ENCODE results near the gene THSD4. TPM values are rescaled to one million over a fixed set of nuclear protein-coding genes. Genes with fewer than 3 reads are reported as not detected.
"Not testable (repeated sequence)": the region's sequence is repeated elsewhere in the genome, so short reads cannot be mapped to it uniquely, and the experiment has no call there.

The THSD4 gene
- total RNA-seq, 1 donor from 2014 or later, result not detected

DNA sequence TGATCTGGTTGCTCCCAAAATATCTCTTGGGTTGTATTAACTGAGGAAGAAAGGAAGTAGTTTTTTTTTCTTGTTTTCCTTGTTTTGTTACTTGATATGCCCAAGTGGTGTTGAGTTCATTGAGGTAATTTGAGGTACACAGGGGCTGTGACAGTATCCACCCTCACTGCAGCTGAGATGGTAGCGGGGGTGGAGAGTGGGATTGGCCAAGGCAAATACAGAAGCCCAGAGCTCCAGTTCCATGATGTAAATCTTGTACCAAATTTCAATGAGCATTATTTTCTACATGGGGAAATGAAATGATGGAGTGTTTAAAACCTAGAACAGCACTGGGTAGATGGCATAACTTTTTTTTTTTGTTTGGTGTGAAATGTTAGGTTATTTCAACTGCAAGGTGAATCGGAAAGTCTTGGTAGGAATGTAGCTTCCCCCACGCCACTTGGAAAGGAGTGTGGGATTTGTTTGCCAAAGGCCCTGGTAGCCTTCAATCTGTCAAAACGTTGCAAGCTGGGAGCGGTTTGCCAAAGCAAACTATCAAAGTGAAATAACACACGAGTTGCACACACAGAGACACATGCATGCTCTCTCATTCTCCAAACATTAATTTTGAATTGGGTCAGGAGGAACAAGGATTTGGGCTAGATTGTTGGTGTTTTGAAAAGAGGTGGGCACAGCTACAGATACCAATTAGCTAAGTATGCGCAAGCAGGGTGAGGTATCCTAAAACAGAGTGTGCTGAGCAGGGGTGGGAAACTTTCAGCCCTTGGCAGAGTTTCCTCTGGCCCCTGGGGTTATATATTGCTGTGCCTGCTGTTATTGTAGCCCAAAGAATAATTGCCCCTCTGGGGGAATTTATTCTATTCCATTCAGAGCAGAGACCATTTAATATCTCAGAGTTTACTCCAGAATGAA lies 34.6 kb downstream of the THSD4 start:
- intact Hi-C loops (cut with micrococcal nuclease), result no loop called here
- H3K36me3 Mint-ChIP-seq (ENCODE audit: low read depth), result no peaks in the 10 kb centered on the region
- H3K27me3 Mint-ChIP-seq (ENCODE audit: low read depth), result peaks cover 1% of the 10 kb centered on the region
- H3K4me1 Mint-ChIP-seq (ENCODE audit: low read depth), result no peaks in the 10 kb centered on the region
- no peak overlapping the region for H3K27ac Mint-ChIP-seq
- H3K4me3 Mint-ChIP-seq (ENCODE audit: low read depth), result no peak overlapping the region
- no peaks in the 10 kb centered on the region for H3K9me3 Mint-ChIP-seq
- DNase-seq (ENCODE audit: low spot score), result no peak

DNA sequence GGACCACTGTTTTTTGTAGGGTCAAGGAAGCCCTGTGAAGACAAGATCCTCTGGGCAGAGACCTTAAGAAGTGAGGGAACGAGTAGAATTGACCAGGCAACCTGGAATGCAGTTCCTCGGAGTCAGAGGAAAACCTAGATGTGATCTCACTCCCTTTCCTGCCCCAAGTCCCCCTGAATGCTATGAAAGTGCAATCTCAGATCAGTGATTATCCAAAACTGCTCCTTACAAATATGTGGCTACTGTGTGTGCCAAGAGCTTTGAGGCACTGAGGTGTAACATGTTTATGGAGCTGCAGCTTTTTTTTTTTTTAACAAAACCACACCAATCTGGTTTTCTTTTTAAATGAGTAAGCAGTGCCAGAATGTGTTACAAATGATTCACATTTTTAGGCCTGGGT lies 35.8 kb downstream of the THSD4 start:
- H3K9me3 Mint-ChIP-seq, result no peaks in the 10 kb centered on the region
- no peaks in the 10 kb centered on the region for H3K4me1 Mint-ChIP-seq (ENCODE audit: low read depth)
- no peak overlapping the region for H3K4me3 Mint-ChIP-seq (ENCODE audit: low read depth)
- intact Hi-C loops (cut with micrococcal nuclease), result no loop called here
- no peak overlapping the region for H3K27ac Mint-ChIP-seq
- H3K36me3 Mint-ChIP-seq (ENCODE audit: low read depth), result no peaks in the 10 kb centered on the region
- no peaks in the 10 kb centered on the region for H3K27me3 Mint-ChIP-seq (ENCODE audit: low read depth)
- DNase-seq (ENCODE audit: low spot score), result no peak

DNA sequence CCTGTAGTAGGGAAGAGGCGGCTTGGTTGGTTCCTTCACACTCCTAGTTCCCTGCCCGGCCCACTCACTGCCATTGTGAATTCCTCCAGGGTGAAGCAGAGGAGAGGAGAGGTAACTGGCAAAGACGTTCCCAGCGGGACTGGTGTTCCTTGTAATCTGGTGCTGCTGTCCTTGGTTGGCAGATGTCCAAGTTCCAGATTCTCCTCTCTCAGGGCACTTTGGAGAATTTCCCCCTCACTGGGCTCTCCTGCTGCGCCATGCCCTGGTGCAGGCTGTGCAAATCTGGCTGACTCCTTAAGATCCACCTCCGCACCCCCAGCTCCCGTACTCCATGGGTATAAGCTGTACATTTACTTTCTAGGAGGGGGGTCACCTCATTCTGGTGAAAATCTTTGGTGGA lies 37.3 kb downstream of the THSD4 start:
- Mint-ChIP-seq H3K9me3 (no peaks in the 10 kb centered on the region), H3K4me1 (ENCODE audit: low read depth) (no peaks in the 10 kb centered on the region), H3K27me3 (ENCODE audit: low read depth) (no peaks in the 10 kb centered on the region), H3K36me3 (ENCODE audit: low read depth) (no peaks in the 10 kb centered on the region), H3K4me3 (ENCODE audit: low read depth) (no peak overlapping the region), H3K27ac (no peak overlapping the region)
- intact Hi-C loops (cut with micrococcal nuclease), result no loop called here
- no peak for DNase-seq (ENCODE audit: low spot score)

DNA sequence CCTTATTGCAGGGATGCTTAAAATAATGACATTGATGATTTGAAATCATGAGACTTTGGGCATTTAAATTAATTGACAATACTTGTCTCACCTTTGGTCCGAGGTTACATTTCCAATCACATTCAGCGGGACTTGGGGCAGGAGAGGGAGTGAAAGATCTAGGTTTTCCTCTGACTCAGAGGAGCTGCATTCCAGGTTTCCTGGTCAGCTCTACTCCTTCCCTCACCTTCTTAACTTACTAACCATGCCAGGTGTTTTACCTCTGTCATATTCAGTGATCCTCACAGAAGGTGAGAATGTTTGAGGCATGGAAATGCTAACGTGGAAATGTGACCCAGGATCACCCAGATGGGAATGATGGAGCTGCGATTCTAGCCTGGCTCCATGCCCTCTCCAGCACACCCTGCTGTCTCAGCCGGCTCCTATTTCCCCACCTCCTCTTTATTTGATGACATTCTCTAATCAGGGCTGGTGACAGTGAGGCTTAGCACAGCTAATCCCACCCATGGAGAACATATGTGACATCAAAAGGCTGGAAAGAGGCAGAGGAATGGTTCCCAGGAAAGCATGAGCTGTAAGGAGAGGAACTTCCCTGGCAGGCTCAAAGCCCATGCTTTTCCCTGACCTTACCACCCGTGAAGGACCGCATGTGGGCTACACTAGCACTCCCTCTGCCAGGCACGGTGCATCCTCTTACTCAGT lies 38.7 kb downstream of the THSD4 start:
- Mint-ChIP-seq H3K27ac (no peak overlapping the region), H3K27me3 (ENCODE audit: low read depth) (no peaks in the 10 kb centered on the region), H3K36me3 (ENCODE audit: low read depth) (no peaks in the 10 kb centered on the region), H3K4me1 (ENCODE audit: low read depth) (no peaks in the 10 kb centered on the region), H3K4me3 (ENCODE audit: low read depth) (no peak overlapping the region), H3K9me3 (no peaks in the 10 kb centered on the region)
- no peak for DNase-seq (ENCODE audit: low spot score)
- intact Hi-C loops (cut with micrococcal nuclease), result no loop called here

DNA sequence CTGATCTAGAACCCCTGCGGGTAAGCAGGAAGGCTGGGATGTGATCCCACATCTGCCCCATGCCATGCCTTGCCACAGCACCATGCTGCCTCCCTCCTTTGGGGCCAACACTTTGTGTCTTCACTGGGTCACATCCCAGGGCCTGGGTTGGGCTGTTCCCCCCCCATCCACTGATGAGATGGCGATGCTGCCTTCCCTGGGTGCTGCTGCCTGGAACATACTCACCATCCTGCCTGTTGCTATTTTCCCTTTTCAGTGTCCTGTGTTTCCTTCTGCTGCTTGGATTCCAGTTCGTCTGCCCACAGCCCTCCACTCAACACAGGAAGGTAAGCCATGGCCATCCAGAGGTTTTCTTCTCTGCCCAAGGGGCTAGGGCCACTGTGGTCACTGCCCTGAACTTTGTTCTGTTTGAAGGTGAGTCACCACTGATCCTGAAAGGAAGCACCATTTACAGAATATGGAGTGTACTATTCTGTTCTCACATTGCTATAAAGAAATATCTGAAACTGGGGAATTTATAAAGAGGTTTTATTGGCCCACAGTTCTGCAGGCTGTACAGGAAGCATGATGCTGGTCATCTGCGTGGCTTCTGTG lies 39.4 kb downstream of the THSD4 start:
- H3K9me3 Mint-ChIP-seq, result no peaks in the 10 kb centered on the region
- no peaks in the 10 kb centered on the region for H3K36me3 Mint-ChIP-seq (ENCODE audit: low read depth)
- intact Hi-C loops (cut with micrococcal nuclease), result no loop called here
- H3K4me3 Mint-ChIP-seq (ENCODE audit: low read depth), result no peak overlapping the region
- no peak for DNase-seq (ENCODE audit: low spot score)
- H3K27ac Mint-ChIP-seq, result no peak overlapping the region
- H3K4me1 Mint-ChIP-seq (ENCODE audit: low read depth), result no peaks in the 10 kb centered on the region
- peaks cover 2% of the 10 kb centered on the region for H3K27me3 Mint-ChIP-seq (ENCODE audit: low read depth)

DNA sequence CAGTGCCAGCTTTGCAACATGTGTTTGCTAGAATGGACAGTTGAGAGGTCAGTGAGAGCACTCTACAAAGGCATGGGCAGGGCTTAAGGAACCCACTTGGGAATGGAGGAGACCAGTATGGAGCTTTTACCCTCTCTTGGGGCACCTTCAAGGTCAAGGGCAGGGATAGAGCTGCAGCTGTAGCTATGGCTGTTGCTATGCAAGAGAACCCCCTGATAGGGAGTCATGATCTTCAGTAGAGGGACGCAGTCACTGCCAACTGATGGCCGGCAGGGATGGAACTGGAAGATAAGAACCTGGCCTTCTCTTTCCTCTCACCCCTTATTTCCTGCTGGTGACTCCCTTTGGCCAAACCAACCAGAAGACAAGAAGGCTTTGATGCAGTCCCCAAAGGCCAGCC lies 40.3 kb downstream of the THSD4 start:
- Mint-ChIP-seq H3K9me3 (no peaks in the 10 kb centered on the region), H3K27me3 (ENCODE audit: low read depth) (peaks cover 2% of the 10 kb centered on the region), H3K36me3 (ENCODE audit: low read depth) (no peaks in the 10 kb centered on the region), H3K4me1 (ENCODE audit: low read depth) (no peaks in the 10 kb centered on the region), H3K27ac (no peak overlapping the region), H3K4me3 (ENCODE audit: low read depth) (no peak overlapping the region)
- intact Hi-C loops (cut with micrococcal nuclease), result no loop called here
- DNase-seq (ENCODE audit: low spot score), result no peak

DNA sequence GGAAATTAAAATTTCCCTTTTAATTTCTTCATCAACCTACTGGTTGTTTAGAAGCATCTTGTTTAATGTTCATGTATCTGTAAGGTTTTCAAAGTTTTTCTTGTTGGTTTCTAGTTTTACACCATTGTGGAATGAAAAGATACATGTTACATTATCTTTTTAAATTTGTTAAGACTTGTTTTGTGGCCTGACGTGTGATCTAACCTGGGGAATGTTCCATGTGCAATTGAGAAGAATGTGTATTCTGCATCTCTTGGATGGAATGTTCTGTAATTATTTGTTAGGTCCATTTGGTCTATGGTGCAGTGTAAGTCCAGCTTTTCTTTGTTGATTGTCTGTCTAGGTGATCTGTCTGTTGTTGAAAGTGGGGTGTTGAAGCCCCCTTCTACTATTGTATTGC lies 45.7 kb downstream of the THSD4 start:
- no peak for DNase-seq (ENCODE audit: low spot score)
- Mint-ChIP-seq H3K9me3 (peaks cover 7% of the 10 kb centered on the region), H3K4me1 (ENCODE audit: low read depth) (no peaks in the 10 kb centered on the region), H3K4me3 (ENCODE audit: low read depth) (no peak overlapping the region), H3K27ac (no peak overlapping the region), H3K27me3 (ENCODE audit: low read depth) (peaks cover 5% of the 10 kb centered on the region), H3K36me3 (ENCODE audit: low read depth) (no peaks in the 10 kb centered on the region)
- intact Hi-C loops (cut with micrococcal nuclease), result no loop called here

- H3K36me3 Mint-ChIP-seq (ENCODE audit: low read depth), result no peaks in the 10 kb centered on the region
- no peak for DNase-seq (ENCODE audit: low spot score)
- intact Hi-C loops (cut with micrococcal nuclease), result no loop called here
- H3K27me3 Mint-ChIP-seq (ENCODE audit: low read depth), result peaks cover 5% of the 10 kb centered on the region
- H3K27ac Mint-ChIP-seq, result no peak overlapping the region
- no peaks in the 10 kb centered on the region for H3K4me1 Mint-ChIP-seq (ENCODE audit: low read depth)
- peaks cover 7% of the 10 kb centered on the region for H3K9me3 Mint-ChIP-seq
- H3K4me3 Mint-ChIP-seq (ENCODE audit: low read depth), result no peak overlapping the region
Observed at GRCh38 chr15:71162309-71162708, 47.0 kb downstream of the THSD4 start.

GRCh38 chr15:71164606-71165005 lies 49.3 kb downstream of the THSD4 start:
- DNase-seq (ENCODE audit: low spot score); H3K4me1 Mint-ChIP-seq (ENCODE audit: low read depth); H3K27ac Mint-ChIP-seq; H3K4me3 Mint-ChIP-seq (ENCODE audit: low read depth); intact Hi-C loops (cut with micrococcal nuclease); H3K9me3 Mint-ChIP-seq; H3K36me3 Mint-ChIP-seq (ENCODE audit: low read depth); H3K27me3 Mint-ChIP-seq (ENCODE audit: low read depth): not testable (repeated sequence)

DNA sequence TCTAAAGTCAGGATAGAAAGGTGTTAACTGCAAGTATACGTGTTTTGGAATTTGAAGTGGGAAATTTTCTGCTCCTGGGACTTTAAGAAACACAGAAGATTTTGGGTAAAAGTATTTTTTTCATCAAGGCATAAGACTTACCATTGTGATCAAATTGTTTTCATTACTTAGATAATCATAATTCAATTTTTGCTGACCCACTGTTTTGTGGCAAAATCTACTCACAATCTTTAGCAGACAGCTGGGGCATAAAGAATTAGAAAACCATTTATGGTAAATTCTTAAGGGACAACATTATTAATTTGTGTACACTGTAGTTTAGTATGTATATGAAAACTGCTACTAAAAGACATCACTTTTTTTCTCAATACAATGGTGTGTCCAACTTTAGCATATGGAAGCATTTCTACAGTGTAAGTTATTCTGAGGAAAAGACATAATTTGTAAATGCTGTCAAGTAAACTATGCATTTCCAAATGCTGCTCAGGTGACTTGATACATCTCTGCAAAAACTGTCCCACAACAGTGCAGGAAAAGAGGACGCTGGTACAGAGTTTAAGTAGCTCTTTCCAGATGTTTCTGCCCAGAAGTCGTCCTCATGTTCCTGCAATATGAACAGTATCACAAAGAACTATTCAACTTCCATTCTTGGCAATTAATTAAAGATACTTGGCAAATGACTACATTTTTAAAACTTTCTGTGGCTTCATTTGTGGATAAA lies 52.3 kb downstream of the THSD4 start:
- H3K27ac Mint-ChIP-seq, result no peak overlapping the region
- peaks cover under 1% of the 10 kb centered on the region for H3K27me3 Mint-ChIP-seq (ENCODE audit: low read depth)
- no peak for DNase-seq (ENCODE audit: low spot score)
- H3K9me3 Mint-ChIP-seq, result peaks cover 8% of the 10 kb centered on the region
- intact Hi-C loops (cut with micrococcal nuclease), result no loop called here
- H3K4me3 Mint-ChIP-seq (ENCODE audit: low read depth), result no peak overlapping the region
- no peaks in the 10 kb centered on the region for H3K36me3 Mint-ChIP-seq (ENCODE audit: low read depth)
- H3K4me1 Mint-ChIP-seq (ENCODE audit: low read depth), result no peaks in the 10 kb centered on the region

GRCh38 chr15:71168166-71168834 lies 53.0 kb downstream of the THSD4 start:
- DNase-seq (ENCODE audit: low spot score), result no peak
- Mint-ChIP-seq H3K4me3 (ENCODE audit: low read depth) (no peak overlapping the region), H3K4me1 (ENCODE audit: low read depth) (no peaks in the 10 kb centered on the region), H3K27me3 (ENCODE audit: low read depth) (no peaks in the 10 kb centered on the region), H3K36me3 (ENCODE audit: low read depth) (no peaks in the 10 kb centered on the region), H3K9me3 (peaks cover 9% of the 10 kb centered on the region), H3K27ac (no peak overlapping the region)
- intact Hi-C loops (cut with micrococcal nuclease), result no loop called here

DNA sequence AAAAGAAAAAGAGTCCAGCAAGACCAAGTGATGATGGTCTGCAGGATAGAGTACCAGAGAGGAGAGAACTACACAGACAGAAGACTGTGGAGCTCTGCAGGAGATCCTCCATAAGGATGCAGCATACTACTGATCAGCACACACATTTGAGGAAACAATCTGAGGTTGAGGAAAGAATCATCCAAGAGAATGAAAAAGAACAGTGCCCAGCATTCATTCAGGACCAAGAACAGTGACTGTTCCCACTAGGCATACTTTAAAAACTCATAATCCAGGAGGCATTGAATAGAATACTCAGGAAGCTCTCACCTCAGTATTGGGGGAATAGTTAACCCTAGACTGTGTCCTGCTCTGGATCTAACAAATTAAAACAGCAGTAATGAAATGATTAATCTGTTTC lies 54.9 kb downstream of the THSD4 start:
- no peak for DNase-seq (ENCODE audit: low spot score)
- intact Hi-C loops (cut with micrococcal nuclease), result no loop called here
- H3K27me3 Mint-ChIP-seq (ENCODE audit: low read depth), result no peaks in the 10 kb centered on the region
- peaks cover 16% of the 10 kb centered on the region for H3K9me3 Mint-ChIP-seq
- H3K4me1 Mint-ChIP-seq (ENCODE audit: low read depth), result no peaks in the 10 kb centered on the region
- no peak overlapping the region for H3K27ac Mint-ChIP-seq
- H3K4me3 Mint-ChIP-seq (ENCODE audit: low read depth), result no peak overlapping the region
- H3K36me3 Mint-ChIP-seq (ENCODE audit: low read depth), result no peaks in the 10 kb centered on the region
